Measurements from ENCODE around the gene DNAJB12.

The DNAJB12 gene

DNA sequence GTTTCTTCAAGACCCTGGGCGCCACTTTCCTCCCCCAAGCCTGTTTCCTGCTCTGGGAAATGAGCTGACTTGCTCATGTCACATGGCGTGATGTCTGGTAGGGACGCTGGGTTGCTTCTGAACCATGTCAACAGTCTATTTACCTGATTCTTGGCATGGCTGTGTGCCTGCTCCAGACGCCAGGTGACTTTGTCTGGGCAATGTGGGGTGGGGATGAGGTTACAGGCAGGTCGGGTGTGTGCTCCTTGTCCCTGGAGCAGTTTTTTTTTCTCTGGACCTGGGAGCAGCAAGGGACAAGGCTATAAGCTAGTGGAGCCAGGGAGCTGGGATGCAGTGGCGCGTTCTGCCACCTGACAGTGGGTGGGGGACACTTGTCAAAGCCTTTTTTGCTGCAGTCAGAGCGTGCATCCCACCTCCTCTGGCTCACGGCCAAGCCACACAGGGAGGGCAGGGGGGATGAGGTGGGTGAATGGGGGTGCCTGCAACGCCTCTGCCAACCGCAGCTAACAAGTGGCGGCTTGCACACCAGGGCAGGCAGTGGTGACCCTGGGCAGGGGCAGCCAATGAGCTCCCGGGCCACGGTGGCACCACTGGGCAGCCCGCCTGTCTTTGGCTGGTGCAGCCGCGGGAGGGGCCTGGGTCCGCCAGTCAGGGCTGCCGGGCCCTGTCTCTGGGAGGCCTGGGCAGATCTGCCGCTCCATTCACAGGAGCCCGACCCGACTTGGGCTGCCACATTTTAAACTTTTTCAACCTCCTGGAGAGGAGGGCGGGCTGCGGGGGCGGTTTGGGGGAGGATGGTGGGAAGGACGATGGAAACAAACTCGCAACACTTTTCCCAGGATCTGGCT is 22.9 kb downstream of the DNAJB12 start (continued):
- no peak for TF ChIP-seq ZNF837 (tag by site-specific recombination; IDR thresholded peaks at IDR 0.05)
- no peak for TF ChIP-seq ZNF510 (tag by site-specific recombination; IDR thresholded peaks at IDR 0.05; ENCODE audit: insufficient replicate concordance)
- TF ChIP-seq, protein P1, sequence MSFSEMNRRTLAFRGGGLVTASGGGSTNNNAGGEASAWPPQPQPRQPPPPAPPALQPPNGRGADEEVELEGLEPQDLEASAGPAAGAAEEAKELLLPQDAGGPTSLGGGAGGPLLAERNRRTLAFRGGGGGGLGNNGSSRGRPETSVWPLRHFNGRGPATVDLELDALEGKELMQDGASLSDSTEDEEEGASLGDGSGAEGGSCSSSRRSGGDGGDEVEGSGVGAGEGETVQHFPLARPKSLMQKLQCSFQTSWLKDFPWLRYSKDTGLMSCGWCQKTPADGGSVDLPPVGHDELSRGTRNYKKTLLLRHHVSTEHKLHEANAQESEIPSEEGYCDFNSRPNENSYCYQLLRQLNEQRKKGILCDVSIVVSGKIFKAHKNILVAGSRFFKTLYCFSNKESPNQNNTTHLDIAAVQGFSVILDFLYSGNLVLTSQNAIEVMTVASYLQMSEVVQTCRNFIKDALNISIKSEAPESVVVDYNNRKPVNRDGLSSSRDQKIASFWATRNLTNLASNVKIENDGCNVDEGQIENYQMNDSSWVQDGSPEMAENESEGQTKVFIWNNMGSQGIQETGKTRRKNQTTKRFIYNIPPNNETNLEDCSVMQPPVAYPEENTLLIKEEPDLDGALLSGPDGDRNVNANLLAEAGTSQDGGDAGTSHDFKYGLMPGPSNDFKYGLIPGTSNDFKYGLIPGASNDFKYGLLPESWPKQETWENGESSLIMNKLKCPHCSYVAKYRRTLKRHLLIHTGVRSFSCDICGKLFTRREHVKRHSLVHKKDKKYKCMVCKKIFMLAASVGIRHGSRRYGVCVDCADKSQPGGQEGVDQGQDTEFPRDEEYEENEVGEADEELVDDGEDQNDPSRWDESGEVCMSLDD (tag by site-specific recombination; IDR thresholded peaks at IDR 0.05) = peak; percentile 90
- no peak for TF ChIP-seq ZFP41 (tag by site-specific recombination; IDR thresholded peaks at IDR 0.05; ENCODE audit: borderline replicate concordance)
- TF ChIP-seq, protein P2, sequence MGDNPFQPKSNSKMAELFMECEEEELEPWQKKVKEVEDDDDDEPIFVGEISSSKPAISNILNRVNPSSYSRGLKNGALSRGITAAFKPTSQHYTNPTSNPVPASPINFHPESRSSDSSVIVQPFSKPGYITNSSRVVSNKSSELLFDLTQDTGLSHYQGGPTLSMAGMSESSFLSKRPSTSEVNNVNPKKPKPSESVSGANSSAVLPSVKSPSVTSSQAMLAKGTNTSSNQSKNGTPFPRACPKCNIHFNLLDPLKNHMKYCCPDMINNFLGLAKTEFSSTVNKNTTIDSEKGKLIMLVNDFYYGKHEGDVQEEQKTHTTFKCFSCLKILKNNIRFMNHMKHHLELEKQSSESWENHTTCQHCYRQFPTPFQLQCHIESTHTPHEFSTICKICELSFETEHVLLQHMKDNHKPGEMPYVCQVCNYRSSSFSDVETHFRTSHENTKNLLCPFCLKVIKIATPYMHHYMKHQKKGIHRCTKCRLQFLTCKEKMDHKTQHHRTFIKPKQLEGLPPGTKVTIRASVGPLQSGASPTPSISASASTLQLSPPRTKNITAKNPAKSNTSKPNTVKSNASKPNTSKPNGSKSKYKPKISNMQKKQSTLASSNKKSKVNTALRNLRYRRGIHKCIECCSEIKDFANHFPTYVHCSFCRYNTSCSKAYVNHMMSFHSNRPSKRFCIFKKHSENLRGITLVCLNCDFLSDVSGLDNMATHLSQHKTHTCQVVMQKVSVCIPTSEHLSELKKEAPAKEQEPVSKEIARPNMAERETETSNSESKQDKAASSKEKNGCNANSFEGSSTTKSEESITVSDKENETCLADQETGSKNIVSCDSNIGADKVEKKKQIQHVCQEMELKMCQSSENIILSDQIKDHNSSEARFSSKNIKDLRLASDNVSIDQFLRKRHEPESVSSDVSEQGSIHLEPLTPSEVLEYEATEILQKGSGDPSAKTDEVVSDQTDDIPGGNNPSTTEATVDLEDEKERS (tag by site-specific recombination; IDR thresholded peaks at IDR 0.05) = no peak
- no peak for TF ChIP-seq ZNF140 (tag by site-specific recombination; IDR thresholded peaks at IDR 0.05)
- no peak for TF ChIP-seq SALL2 (tag by site-specific recombination; IDR thresholded peaks at IDR 0.05; ENCODE audit: borderline replicate concordance)
- TF ChIP-seq HOXA7 (CRISPR knock-in tag; IDR thresholded peaks at IDR 0.05; ENCODE audit: borderline replicate concordance) = no peak
- TF ChIP-seq ZNF677 (tag by site-specific recombination; IDR thresholded peaks at IDR 0.05) = no peak
- no peak for TF ChIP-seq TCF7L2 (IDR thresholded peaks at IDR 0.05; ENCODE audit: borderline replicate concordance, low read depth, low read length)
- no peak for TF ChIP-seq ZNF830 (tag by site-specific recombination; IDR thresholded peaks at IDR 0.05; ENCODE audit: low read depth)
- TF ChIP-seq, protein P3, sequence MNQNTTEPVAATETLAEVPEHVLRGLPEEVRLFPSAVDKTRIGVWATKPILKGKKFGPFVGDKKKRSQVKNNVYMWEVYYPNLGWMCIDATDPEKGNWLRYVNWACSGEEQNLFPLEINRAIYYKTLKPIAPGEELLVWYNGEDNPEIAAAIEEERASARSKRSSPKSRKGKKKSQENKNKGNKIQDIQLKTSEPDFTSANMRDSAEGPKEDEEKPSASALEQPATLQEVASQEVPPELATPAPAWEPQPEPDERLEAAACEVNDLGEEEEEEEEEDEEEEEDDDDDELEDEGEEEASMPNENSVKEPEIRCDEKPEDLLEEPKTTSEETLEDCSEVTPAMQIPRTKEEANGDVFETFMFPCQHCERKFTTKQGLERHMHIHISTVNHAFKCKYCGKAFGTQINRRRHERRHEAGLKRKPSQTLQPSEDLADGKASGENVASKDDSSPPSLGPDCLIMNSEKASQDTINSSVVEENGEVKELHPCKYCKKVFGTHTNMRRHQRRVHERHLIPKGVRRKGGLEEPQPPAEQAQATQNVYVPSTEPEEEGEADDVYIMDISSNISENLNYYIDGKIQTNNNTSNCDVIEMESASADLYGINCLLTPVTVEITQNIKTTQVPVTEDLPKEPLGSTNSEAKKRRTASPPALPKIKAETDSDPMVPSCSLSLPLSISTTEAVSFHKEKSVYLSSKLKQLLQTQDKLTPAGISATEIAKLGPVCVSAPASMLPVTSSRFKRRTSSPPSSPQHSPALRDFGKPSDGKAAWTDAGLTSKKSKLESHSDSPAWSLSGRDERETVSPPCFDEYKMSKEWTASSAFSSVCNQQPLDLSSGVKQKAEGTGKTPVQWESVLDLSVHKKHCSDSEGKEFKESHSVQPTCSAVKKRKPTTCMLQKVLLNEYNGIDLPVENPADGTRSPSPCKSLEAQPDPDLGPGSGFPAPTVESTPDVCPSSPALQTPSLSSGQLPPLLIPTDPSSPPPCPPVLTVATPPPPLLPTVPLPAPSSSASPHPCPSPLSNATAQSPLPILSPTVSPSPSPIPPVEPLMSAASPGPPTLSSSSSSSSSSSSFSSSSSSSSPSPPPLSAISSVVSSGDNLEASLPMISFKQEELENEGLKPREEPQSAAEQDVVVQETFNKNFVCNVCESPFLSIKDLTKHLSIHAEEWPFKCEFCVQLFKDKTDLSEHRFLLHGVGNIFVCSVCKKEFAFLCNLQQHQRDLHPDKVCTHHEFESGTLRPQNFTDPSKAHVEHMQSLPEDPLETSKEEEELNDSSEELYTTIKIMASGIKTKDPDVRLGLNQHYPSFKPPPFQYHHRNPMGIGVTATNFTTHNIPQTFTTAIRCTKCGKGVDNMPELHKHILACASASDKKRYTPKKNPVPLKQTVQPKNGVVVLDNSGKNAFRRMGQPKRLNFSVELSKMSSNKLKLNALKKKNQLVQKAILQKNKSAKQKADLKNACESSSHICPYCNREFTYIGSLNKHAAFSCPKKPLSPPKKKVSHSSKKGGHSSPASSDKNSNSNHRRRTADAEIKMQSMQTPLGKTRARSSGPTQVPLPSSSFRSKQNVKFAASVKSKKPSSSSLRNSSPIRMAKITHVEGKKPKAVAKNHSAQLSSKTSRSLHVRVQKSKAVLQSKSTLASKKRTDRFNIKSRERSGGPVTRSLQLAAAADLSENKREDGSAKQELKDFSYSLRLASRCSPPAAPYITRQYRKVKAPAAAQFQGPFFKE (tag by site-specific recombination; IDR thresholded peaks at IDR 0.05; ENCODE audit: borderline replicate concordance) = no peak
- TF ChIP-seq, protein P4, sequence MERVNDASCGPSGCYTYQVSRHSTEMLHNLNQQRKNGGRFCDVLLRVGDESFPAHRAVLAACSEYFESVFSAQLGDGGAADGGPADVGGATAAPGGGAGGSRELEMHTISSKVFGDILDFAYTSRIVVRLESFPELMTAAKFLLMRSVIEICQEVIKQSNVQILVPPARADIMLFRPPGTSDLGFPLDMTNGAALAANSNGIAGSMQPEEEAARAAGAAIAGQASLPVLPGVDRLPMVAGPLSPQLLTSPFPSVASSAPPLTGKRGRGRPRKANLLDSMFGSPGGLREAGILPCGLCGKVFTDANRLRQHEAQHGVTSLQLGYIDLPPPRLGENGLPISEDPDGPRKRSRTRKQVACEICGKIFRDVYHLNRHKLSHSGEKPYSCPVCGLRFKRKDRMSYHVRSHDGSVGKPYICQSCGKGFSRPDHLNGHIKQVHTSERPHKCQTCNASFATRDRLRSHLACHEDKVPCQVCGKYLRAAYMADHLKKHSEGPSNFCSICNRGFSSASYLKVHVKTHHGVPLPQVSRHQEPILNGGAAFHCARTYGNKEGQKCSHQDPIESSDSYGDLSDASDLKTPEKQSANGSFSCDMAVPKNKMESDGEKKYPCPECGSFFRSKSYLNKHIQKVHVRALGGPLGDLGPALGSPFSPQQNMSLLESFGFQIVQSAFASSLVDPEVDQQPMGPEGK (tag by site-specific recombination; IDR thresholded peaks at IDR 0.05) = peak; percentile 99
- TF ChIP-seq ZNF624 (tag by site-specific recombination; IDR thresholded peaks at IDR 0.05) = no peak
- TF ChIP-seq ZNF394 (tag by site-specific recombination; IDR thresholded peaks at IDR 0.05; ENCODE audit: borderline replicate concordance) = no peak
- no peak for TF ChIP-seq ZNF791 (tag by site-specific recombination; IDR thresholded peaks at IDR 0.05)
- TF ChIP-seq, protein P5, sequence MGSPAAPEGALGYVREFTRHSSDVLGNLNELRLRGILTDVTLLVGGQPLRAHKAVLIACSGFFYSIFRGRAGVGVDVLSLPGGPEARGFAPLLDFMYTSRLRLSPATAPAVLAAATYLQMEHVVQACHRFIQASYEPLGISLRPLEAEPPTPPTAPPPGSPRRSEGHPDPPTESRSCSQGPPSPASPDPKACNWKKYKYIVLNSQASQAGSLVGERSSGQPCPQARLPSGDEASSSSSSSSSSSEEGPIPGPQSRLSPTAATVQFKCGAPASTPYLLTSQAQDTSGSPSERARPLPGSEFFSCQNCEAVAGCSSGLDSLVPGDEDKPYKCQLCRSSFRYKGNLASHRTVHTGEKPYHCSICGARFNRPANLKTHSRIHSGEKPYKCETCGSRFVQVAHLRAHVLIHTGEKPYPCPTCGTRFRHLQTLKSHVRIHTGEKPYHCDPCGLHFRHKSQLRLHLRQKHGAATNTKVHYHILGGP (tag by site-specific recombination; IDR thresholded peaks at IDR 0.05) = no peak
- TF ChIP-seq REPIN1 (tag by site-specific recombination; IDR thresholded peaks at IDR 0.05; ENCODE audit: low read depth) = no peak
- TF ChIP-seq ZBTB1 (tag by site-specific recombination; IDR thresholded peaks at IDR 0.05) = no peak
- TF ChIP-seq, protein P6, sequence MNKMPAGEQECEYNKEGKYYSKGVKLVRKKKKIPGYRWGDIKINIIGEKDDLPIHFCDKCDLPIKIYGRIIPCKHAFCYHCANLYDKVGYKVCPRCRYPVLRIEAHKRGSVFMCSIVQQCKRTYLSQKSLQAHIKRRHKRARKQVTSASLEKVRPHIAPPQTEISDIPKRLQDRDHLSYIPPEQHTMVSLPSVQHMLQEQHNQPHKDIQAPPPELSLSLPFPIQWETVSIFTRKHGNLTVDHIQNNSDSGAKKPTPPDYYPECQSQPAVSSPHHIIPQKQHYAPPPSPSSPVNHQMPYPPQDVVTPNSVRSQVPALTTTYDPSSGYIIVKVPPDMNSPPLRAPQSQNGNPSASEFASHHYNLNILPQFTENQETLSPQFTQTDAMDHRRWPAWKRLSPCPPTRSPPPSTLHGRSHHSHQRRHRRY (tag by site-specific recombination; IDR thresholded peaks at IDR 0.05) = no peak; the same call in 1 of the 2 replicates
- peak; percentile 52; the same call in 1 of the 2 replicates for TF ChIP-seq MZF1 (tag by site-specific recombination; IDR thresholded peaks at IDR 0.05; ENCODE audit: borderline replicate concordance)
- no peak for TF ChIP-seq ZBTB7A (tag by site-specific recombination; IDR thresholded peaks at IDR 0.05; ENCODE audit: low read depth)
